Measurements from ENCODE around the gene VPS26C.

VPS26C gene

GRCh38 chr21:37269481-37269880 is 2.3 kb upstream of the VPS26C start:
- TF ChIP-seq FOXP2 (optimal IDR thresholded peaks at IDR 0.05; ENCODE audit: borderline replicate concordance, extremely low read depth, extremely low read length, insufficient read depth) (no peak), SIN3A (IDR thresholded peaks at IDR 0.05; ENCODE audit: borderline replicate concordance, insufficient read depth, low read length) (no peak), POLR2AphosphoS5 (IDR thresholded peaks at IDR 0.05; ENCODE audit: low read depth, low read length) (no peak), TAF1 (IDR thresholded peaks at IDR 0.05; ENCODE audit: borderline replicate concordance, insufficient read depth, low read length) (no peak), REST (IDR thresholded peaks at IDR 0.05; ENCODE audit: insufficient read depth in 1 of 2, low read depth in 2 of 2, low read length in 2 of 2) (no peak)

GRCh38 chr21:37268186-37268503 is 1.0 kb upstream of the VPS26C start:
- TF ChIP-seq POLR2AphosphoS5 (IDR thresholded peaks at IDR 0.05; ENCODE audit: low read depth, low read length) (no peak; the same call in 1 of the 2 replicates), TAF1 (IDR thresholded peaks at IDR 0.05; ENCODE audit: borderline replicate concordance, insufficient read depth, low read length) (peak; percentile 15; the same call in 1 of the 2 replicates), REST (IDR thresholded peaks at IDR 0.05; ENCODE audit: insufficient read depth in 1 of 2, low read depth in 2 of 2, low read length in 2 of 2) (0 out of 4 replicates have a peak, but pooled peaks of 1 of the 2 experiments have one; percentile 9)

GRCh38 chr21:37266515-37267221 is 466 bp downstream of the VPS26C start:
- TF ChIP-seq REST (IDR thresholded peaks at IDR 0.05; ENCODE audit: insufficient read depth in 1 of 2, low read depth in 2 of 2, low read length in 2 of 2) = no peak
- TF ChIP-seq POLR2AphosphoS5 (IDR thresholded peaks at IDR 0.05; ENCODE audit: low read depth, low read length) = no peak
- TF ChIP-seq SIN3A (IDR thresholded peaks at IDR 0.05; ENCODE audit: borderline replicate concordance, insufficient read depth, low read length) = no peak
- no peak for TF ChIP-seq TAF1 (IDR thresholded peaks at IDR 0.05; ENCODE audit: borderline replicate concordance, insufficient read depth, low read length)
- TF ChIP-seq FOXP2 (optimal IDR thresholded peaks at IDR 0.05; ENCODE audit: borderline replicate concordance, extremely low read depth, extremely low read length, insufficient read depth) = no peak

- TF ChIP-seq SIN3A (IDR thresholded peaks at IDR 0.05; ENCODE audit: borderline replicate concordance, insufficient read depth, low read length) = no peak
- no peak for TF ChIP-seq REST (IDR thresholded peaks at IDR 0.05; ENCODE audit: insufficient read depth in 1 of 2, low read depth in 2 of 2, low read length in 2 of 2)
These were observed 2.3 kb downstream of the VPS26C start for GRCh38 chr21:37264808-37265207.

All from PFSK-1 (cell line).